K562 (cell line): Measurements from ENCODE around the gene HOXB13. TPM values are rescaled to one million over a fixed set of nuclear protein-coding genes. Genes with fewer than 3 reads are reported as not detected.
A peak's percentile ranks its signal among the peaks of the same experiment; 100 is the strongest.

Source experiments
- ATAC-seq: fragments of 200-7000 bp; cut with Tn5 transposase; 3 replicates; pipeline ENCODE4 v1.9.1; 2020; ENCODE audit warnings: moderate library complexity
- BruUV-seq: library from RNA; stranded (reverse); fragments of 400-500 nt; replicated peaks from 2 replicates; lab custom pipeline; 2021; lab: Mats Ljungman, UMichigan
- CTCF ChIA-PET: fragments of 300-600 bp; formaldehyde crosslinking; extraction: SDS; loops from one replicate; lab custom pipeline; 2021; ENCODE audit warnings: low intra/inter-chr PET ratio; lab: Yijun Ruan, JAX
- POLR2A ChIA-PET: fragments of 300-600, 350-650 bp; sonication (Branson Sonifier 250); formaldehyde crosslinking; extraction: SDS; loops from one replicate; lab custom pipeline; 2021; ENCODE audit warnings: antibody characterized with exemption, inconsistent platforms; lab: Yijun Ruan, JAX
- DNase-seq, 4 experiments: peaks; one replicate each; pipeline versions ENCODE4 v3.0.0 to v3.0.0-alpha.2; 2011 to 2018; ENCODE audit warnings: low spot score in 3 of 4, mixed read lengths in 3 of 4; ENCODE audit errors: extremely low read depth in 1 of 4
- FAIRE-seq: peaks from 2 replicates; lab custom pipeline; 2011; peaks lifted over from hg19 to GRCh38; lab: Jason Lieb, UNC
- H2AFZ ChIP-seq: 2 replicates; pipeline ENCODE4 v1.6.0; 2011; ENCODE audit warnings: low read depth, low read length, control low read depth, inconsistent platforms
- H3K27ac ChIP-seq: fragments of 200-600 bp; 3 replicates; pipeline ENCODE4 v1.8.0; 2011; ENCODE audit warnings: low read depth, mild to moderate bottlenecking, control low read depth, inconsistent platforms, low read length, moderate library complexity, mixed read lengths; ENCODE audit errors: extremely low read depth
- H3K27me3 ChIP-seq, 2 experiments: fragments of 300-600 bp in 1 of 2; 2 replicates in 1 of 2; 3 replicates in 1 of 2; pipeline versions ENCODE4 v1.6.0 to v1.8.0; 2011; ENCODE audit warnings: inconsistent platforms in 2 of 2, low read length in 2 of 2, mild to moderate bottlenecking in 1 of 2, mixed read lengths in 1 of 2, moderate library complexity in 1 of 2; ENCODE audit not compliant: control insufficient read depth in 2 of 2, insufficient read depth in 2 of 2
- H3K36me3 ChIP-seq: fragments of 300-600 bp; 3 replicates; pipeline ENCODE4 v1.8.0; 2011; ENCODE audit warnings: mild to moderate bottlenecking, low read length, inconsistent platforms; ENCODE audit not compliant: control insufficient read depth, insufficient read depth
- H3K4me1 ChIP-seq, 2 experiments: fragments of 200-600 bp in 1 of 2; replicated peaks in 1 of 2; 2 replicates in 1 of 2; 3 replicates in 1 of 2; pipeline versions ENCODE4 v1.5.1 to v1.8.0; 2011; ENCODE audit warnings: inconsistent platforms in 2 of 2, low read length in 2 of 2, mild to moderate bottlenecking in 1 of 2, mixed read lengths in 1 of 2, moderate library complexity in 1 of 2; ENCODE audit not compliant: control insufficient read depth in 2 of 2, insufficient read depth in 2 of 2
- H3K4me2 ChIP-seq: 2 replicates; pipeline ENCODE4 v1.6.1; 2011; ENCODE audit warnings: low read length, control low read depth, inconsistent platforms, mixed read lengths; ENCODE audit not compliant: insufficient read depth
- H3K4me3 ChIP-seq: fragments of 200-600 bp; sonication (generic), shearing (Covaris generic); 2 replicates; pipeline ENCODE4 v1.5.1; 2016; ENCODE audit warnings: control low read depth, inconsistent platforms
- H3K79me2 ChIP-seq: fragments of 200-600 bp; 3 replicates; pipeline ENCODE4 v1.8.0; 2011; ENCODE audit warnings: low read length, inconsistent platforms; ENCODE audit not compliant: control insufficient read depth, insufficient read depth
- H3K9ac ChIP-seq, 2 experiments: 2 replicates each; pipeline versions ENCODE4 v1.6.0 to v1.6.1; 2011; ENCODE audit warnings: low read depth in 2 of 2, low read length in 2 of 2, control low read depth in 1 of 2, inconsistent platforms in 1 of 2, mild to moderate bottlenecking in 1 of 2, mixed read lengths in 1 of 2; ENCODE audit not compliant: insufficient read depth in 1 of 2
- H3K9me1 ChIP-seq: one replicate; pipeline ENCODE4 v1.6.0; 2011; ENCODE audit warnings: inconsistent platforms, mild to moderate bottlenecking, low read length, moderate library complexity; ENCODE audit not compliant: control insufficient read depth, insufficient read depth
- H3K9me3 ChIP-seq: replicated peaks from 2 replicates; pipeline ENCODE4 v1.5.1; 2011; ENCODE audit warnings: low read depth, low read length, inconsistent platforms; ENCODE audit not compliant: control insufficient read depth, insufficient read depth
- H4K20me1 ChIP-seq: replicated peaks from 2 replicates; pipeline ENCODE4 v1.6.1; 2011; ENCODE audit warnings: low read length, inconsistent platforms, mixed read lengths; ENCODE audit not compliant: control insufficient read depth, insufficient read depth
- CEBPB ChIP-seq: fragments of 450-650 bp; IDR thresholded peaks from 2 replicates; pipeline ENCODE4 v1.6.1; 2016; ENCODE audit warnings: missing genetic modification characterization, missing compliant biosample characterization
- CEBPG ChIP-seq, 3 experiments: fragments of 200-800 bp in 1 of 3; sonication (Bioruptor generic) in 1 of 3; sonication (generic) in 1 of 3; formaldehyde crosslinking in 1 of 3; IDR thresholded peaks in 2 of 3; conservative IDR thresholded peaks in 1 of 3; 2 replicates each; pipeline versions ENCODE4 v1.6.1 to v1.8.0; 2016 to 2022; ENCODE audit warnings: missing compliant biosample characterization in 2 of 3, missing genetic modification characterization in 2 of 3, mild to moderate bottlenecking in 1 of 3, missing genetic modification reagents in 1 of 3
- RBM17 ChIP-seq: fragments of 200-400 bp; formaldehyde crosslinking; IDR thresholded peaks from 2 replicates; pipeline ENCODE4 v1.6.1; 2017; ENCODE audit warnings: low read depth, mild to moderate bottlenecking, low read length, borderline replicate concordance
- ZNF436 ChIP-seq: fragments of 250-450, 450-650 bp; sonication (Bioruptor Pico); formaldehyde crosslinking; IDR thresholded peaks from 2 replicates; pipeline ENCODE4 v1.7.0; 2020; ENCODE audit warnings: mild to moderate bottlenecking
- WGBS: fragments of 100-300 bp; shearing (Covaris generic); methylation state at CpG from one replicate; pipeline ENCODE4 v1.1.6; 2016; ENCODE audit warnings: low coverage, mixed read lengths; ENCODE audit not compliant: insufficient coverage; ENCODE audit errors: missing lambda C conversion rate; 5-methylcytosine and 5-hydroxymethylcytosine counted together
- in situ Hi-C: fragments of 300-500 bp; cut with MboI; formaldehyde crosslinking; loops from 4 replicates; pipeline ENCODE4 v1.15.0; 2018; ENCODE audit warnings: inconsistent platforms, mixed read lengths
- intact Hi-C: fragments of 100-400 bp; cut with micrococcal nuclease; formaldehyde crosslinking; loops from 2 replicates; pipeline ENCODE4 v1.14.2; 2022
- microRNA counts: library from miRNA; unstranded; fragments of <30 nt; microRNA quantifications from one replicate; lab custom pipeline; 2016
- microRNA-seq: library from miRNA; unstranded; fragments of <30 nt; microRNA quantifications from one replicate; pipeline ENCODE4, GENCODE V29; 2018; ENCODE audit warnings: borderline microRNAs expressed
- polyA plus RNA-seq, 8 experiments: library from polyadenylated mRNA; depleted of rRNA in 4 of 8; stranded (reverse) in 5 of 8; unstranded in 3 of 8; fragments of >200 nt; fragmentation: Nextera tagmentation in 2 of 8; fragmentation: Illumina TruSeq in 1 of 8; extraction: Ambion mirVana in 2 of 8; extraction: Trizol in 1 of 8; gene quantifications; 2 replicates each; pipeline versions ENCODE4 v1.2.1 to v1.2.3, GENCODE V29; 2011 to 2014; ENCODE audit warnings: inconsistent platforms in 1 of 8, missing spikeins in 1 of 8
- small RNA-seq: library from RNA; depleted of rRNA; stranded (forward); fragments of <200 nt; gene quantifications from one replicate; pipeline ENCODE3, GENCODE V24; 2014
- total RNA-seq, 7 experiments: library from RNA; depleted of rRNA in 6 of 7; stranded (reverse); fragments of >200 nt in 6 of 7; fragmentation: Illumina TruSeq in 2 of 7; extraction: Trizol in 2 of 7; gene quantifications; 2 replicates each; pipeline versions ENCODE4 v1.2.1 to v1.2.3, GENCODE V29; 2011 to 2021; ENCODE audit warnings: low replicate concordance in 1 of 7
- TF ChIP-seq, protein P1 (sequence below): fragments of 450-650 bp; IDR thresholded peaks from 2 replicates; pipeline ENCODE4 v1.6.1; 2016

Gene HOXB13
- total and polyA plus RNA-seq, 9 of the 15 experiments (the other 6 are each of a cell fraction or from before 2014, with no cell fraction given) = not detected

DNA sequence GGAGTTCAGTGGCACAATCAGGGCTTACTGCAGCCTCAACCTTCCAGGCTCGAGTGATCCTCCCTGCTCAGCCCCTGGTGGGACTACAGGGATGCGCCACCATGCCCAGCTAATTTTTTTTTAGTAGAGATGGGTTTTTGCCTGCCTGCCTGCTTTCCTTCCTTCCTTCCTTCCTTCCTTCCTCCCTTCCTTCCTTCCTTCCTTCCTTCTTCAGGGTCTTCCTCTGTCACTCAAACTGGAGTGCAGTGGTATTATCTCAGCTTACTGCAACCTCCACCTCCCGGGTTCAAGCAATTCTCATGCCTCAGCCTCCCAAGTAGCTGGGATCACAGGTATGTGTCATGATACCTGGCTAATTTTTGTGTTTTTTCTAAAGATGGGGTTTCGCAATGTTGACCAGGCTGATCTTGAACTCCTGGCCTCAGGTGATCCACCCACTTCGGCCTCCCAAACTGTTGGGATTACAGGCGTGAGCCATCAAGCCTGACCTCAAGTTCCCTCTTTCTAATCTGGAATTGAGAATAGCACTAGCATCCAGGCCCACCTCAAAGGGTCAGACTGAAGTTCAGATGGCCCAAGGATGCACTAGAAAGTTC, 51.5 kb downstream of the HOXB13 start:
- Histone ChIP-seq H3K4me3 (no peak overlapping the region), H4K20me1 (no peaks in the 10 kb centered on the region; the same call in 1 of the 2 replicates), H2AFZ (no peak overlapping the region), H3K27ac (no peak overlapping the region), H3K4me2 (no peak overlapping the region), H3K9ac (no peak overlapping the region), H3K79me2 (no peaks in the 10 kb centered on the region), H3K9me1 (no peaks in the 10 kb centered on the region), H3K36me3 (no peaks in the 10 kb centered on the region), H3K27me3 (peaks cover 9 to 13% of the 10 kb centered on the region in 2 experiments; a peak in 3 of 5 replicates), H3K4me1 (peaks cover 0 to 8% of the 10 kb centered on the region in 2 experiments; a peak in 2 of 5 replicates), H3K9me3 (no peaks in the 10 kb centered on the region)
- ChIA-PET POLR2A (interaction anchor here (0.9 to 1.5 kb wide), 2 partner anchors 114 to 326 kb away, joined by 3 to 4 read pairs; no protein-coding TSS in a partner anchor), CTCF (interaction anchor here (0.6 to 3.1 kb wide), 5 partner anchors 58 to 611 kb away, joined by 3 to 31 read pairs (median 4); no protein-coding TSS in a partner anchor)
- 15% methylated on average over 6 of the region's 6 CpGs for WGBS
- intact Hi-C loops = no loop called here
- no peak for ATAC-seq
- no peak for FAIRE-seq
- no TSS peak for BruUV-seq
- no peak for DNase-seq
- TF ChIP-seq ZNF436 (CRISPR knock-in tag) = no peak
- TF ChIP-seq RBM17 = no peak
- TF ChIP-seq, protein P1, sequence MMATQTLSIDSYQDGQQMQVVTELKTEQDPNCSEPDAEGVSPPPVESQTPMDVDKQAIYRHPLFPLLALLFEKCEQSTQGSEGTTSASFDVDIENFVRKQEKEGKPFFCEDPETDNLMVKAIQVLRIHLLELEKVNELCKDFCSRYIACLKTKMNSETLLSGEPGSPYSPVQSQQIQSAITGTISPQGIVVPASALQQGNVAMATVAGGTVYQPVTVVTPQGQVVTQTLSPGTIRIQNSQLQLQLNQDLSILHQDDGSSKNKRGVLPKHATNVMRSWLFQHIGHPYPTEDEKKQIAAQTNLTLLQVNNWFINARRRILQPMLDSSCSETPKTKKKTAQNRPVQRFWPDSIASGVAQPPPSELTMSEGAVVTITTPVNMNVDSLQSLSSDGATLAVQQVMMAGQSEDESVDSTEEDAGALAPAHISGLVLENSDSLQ = peak; percentile 48; the same call in 1 of the 2 replicates
- TF ChIP-seq CEBPG (CRISPR knock-in tag; IDR thresholded peaks at IDR 0.05) = no peak
- 0 out of 4 replicates have a peak, but pooled peaks of 1 of the 2 experiments have one; percentile 17 for TF ChIP-seq CEBPG (tag; conservative IDR thresholded peaks at IDR 0.05 in 1 of 2, IDR thresholded peaks at IDR 0.05 in 1 of 2)
- TF ChIP-seq CEBPB (tag) = peak; percentile 87
- in situ Hi-C loops = loop anchor here (25.0 kb wide), 1 partner anchor 360 kb away; no protein-coding TSS in a partner anchor

MicroRNAs encoded within 50 kb of the gene (microRNA counts, 767-probe panel; counts per million panel counts)
- 1,983 counts per million, percentile 51 among the panel's probes with 10 or more counts for microRNA hsa-miR-3185 (lab: Ali Mortazavi, UCI)

Small RNAs within 50 kb of the gene (microRNA-seq; reads per million reads assigned to microRNA genes)
- gene MIR3185 = not detected

Small RNAs within 50 kb of the gene (small RNA-seq; reads per million reads assigned to genes)
- gene AC091179.2 = not detected
- not detected for gene COX6B1P2
- not detected for gene MIR3185
- not detected for gene RF02132
- gene RF02133 = not detected
- not detected for gene RN7SL125P

Other genes starting within 250 kb of the HOXB13 start
Only the 7 nearest of the 17 such genes appear.
- 8.3 and 11.0 TPM in 2 replicates for gene HOXB7, start 117.7 kb downstream of the HOXB13 start, total RNA-seq (2014; rRNA removed)
- 13.5 and 14.7 TPM in 2 replicates for gene HOXB7, start 117.7 kb downstream of the HOXB13 start, total RNA-seq (2014; rRNA removed; fragmentation: Illumina TruSeq; extraction: Trizol)
- 14.8 and 16.7 TPM in 2 replicates for gene HOXB7, start 117.7 kb downstream of the HOXB13 start, total RNA-seq (2015; rRNA removed; fragmentation: Illumina TruSeq; extraction: Trizol)
- 8.2 and 10.8 TPM in 2 replicates for gene HOXB7, start 117.7 kb downstream of the HOXB13 start, total RNA-seq (2021)
- 5.5 and 5.9 TPM in 2 replicates for gene HOXB7, start 117.7 kb downstream of the HOXB13 start, polyA plus RNA-seq (2011; rRNA removed)
- gene HOXB7, start 117.7 kb downstream of the HOXB13 start, polyA plus RNA-seq (2014; fragmentation: Illumina TruSeq; extraction: Trizol) = 10.3 and 11.6 TPM in 2 replicates
- gene HOXB7, start 117.7 kb downstream of the HOXB13 start, polyA plus RNA-seq (2014; fragmentation: Nextera tagmentation; extraction: Ambion mirVana) = 1 to 10 TPM; 5.7 to 5.8 TPM
- gene HOXB7, start 117.7 kb downstream of the HOXB13 start, polyA plus RNA-seq (2014; rRNA removed) = 11.1 and 13.9 TPM in 2 replicates
- gene HOXB8, start 113.5 kb downstream of the HOXB13 start, total RNA-seq (2014; rRNA removed) = 5.1 and 9.3 TPM in 2 replicates
- 1.5 and 2.9 TPM in 2 replicates for gene HOXB8, start 113.5 kb downstream of the HOXB13 start, total RNA-seq (2014; rRNA removed; fragmentation: Illumina TruSeq; extraction: Trizol)
- gene HOXB8, start 113.5 kb downstream of the HOXB13 start, total RNA-seq (2015; rRNA removed; fragmentation: Illumina TruSeq; extraction: Trizol) = 2.1 and 2.5 TPM in 2 replicates
- 14.9 and 17.7 TPM in 2 replicates for gene HOXB8, start 113.5 kb downstream of the HOXB13 start, total RNA-seq (2021)
- gene HOXB8, start 113.5 kb downstream of the HOXB13 start, polyA plus RNA-seq (2011; rRNA removed) = 3.6 and 4.6 TPM in 2 replicates
- 7.0 and 8.3 TPM in 2 replicates for gene HOXB8, start 113.5 kb downstream of the HOXB13 start, polyA plus RNA-seq (2014; fragmentation: Illumina TruSeq; extraction: Trizol)
- gene HOXB8, start 113.5 kb downstream of the HOXB13 start, polyA plus RNA-seq (2014; fragmentation: Nextera tagmentation; extraction: Ambion mirVana) = 1 to 10 TPM in 1 of 2 experiments, under 1 TPM in 1; 0.52 to 1.2 TPM
- gene HOXB8, start 113.5 kb downstream of the HOXB13 start, polyA plus RNA-seq (2014; rRNA removed) = 18.8 and 23.8 TPM in 2 replicates
- gene HOXB9, start 102.4 kb downstream of the HOXB13 start, total RNA-seq (2014; rRNA removed) = 77.6 and 91.3 TPM in 2 replicates
- gene HOXB9, start 102.4 kb downstream of the HOXB13 start, total RNA-seq (2014; rRNA removed; fragmentation: Illumina TruSeq; extraction: Trizol) = 64.8 and 71.4 TPM in 2 replicates
- 54.3 and 54.6 TPM in 2 replicates for gene HOXB9, start 102.4 kb downstream of the HOXB13 start, total RNA-seq (2015; rRNA removed; fragmentation: Illumina TruSeq; extraction: Trizol)
- gene HOXB9, start 102.4 kb downstream of the HOXB13 start, total RNA-seq (2021) = 136 and 146 TPM in 2 replicates
- 104 and 141 TPM in 2 replicates for gene HOXB9, start 102.4 kb downstream of the HOXB13 start, polyA plus RNA-seq (2011; rRNA removed)
- 187 and 196 TPM in 2 replicates for gene HOXB9, start 102.4 kb downstream of the HOXB13 start, polyA plus RNA-seq (2014; fragmentation: Illumina TruSeq; extraction: Trizol)
- gene HOXB9, start 102.4 kb downstream of the HOXB13 start, polyA plus RNA-seq (2014; fragmentation: Nextera tagmentation; extraction: Ambion mirVana) = 1 to 10 TPM; 3.1 to 5.2 TPM
- gene HOXB9, start 102.4 kb downstream of the HOXB13 start, polyA plus RNA-seq (2014; rRNA removed) = 136 and 145 TPM in 2 replicates
- gene PRAC1, start 6.2 kb downstream of the HOXB13 start, total RNA-seq (2014; rRNA removed) = not detected in 2 replicates
- not detected in 2 replicates for gene PRAC1, start 6.2 kb downstream of the HOXB13 start, total RNA-seq (2014; rRNA removed; fragmentation: Illumina TruSeq; extraction: Trizol)
- gene PRAC1, start 6.2 kb downstream of the HOXB13 start, total RNA-seq (2015; rRNA removed; fragmentation: Illumina TruSeq; extraction: Trizol) = not detected in 2 replicates
- gene PRAC1, start 6.2 kb downstream of the HOXB13 start, total RNA-seq (2021) = not detected in 2 replicates
- not detected in 2 replicates for gene PRAC1, start 6.2 kb downstream of the HOXB13 start, polyA plus RNA-seq (2011; rRNA removed)
- gene PRAC1, start 6.2 kb downstream of the HOXB13 start, polyA plus RNA-seq (2014; fragmentation: Illumina TruSeq; extraction: Trizol) = not detected in 2 replicates
- not detected for gene PRAC1, start 6.2 kb downstream of the HOXB13 start, polyA plus RNA-seq (2014; fragmentation: Nextera tagmentation; extraction: Ambion mirVana)
- gene PRAC1, start 6.2 kb downstream of the HOXB13 start, polyA plus RNA-seq (2014; rRNA removed) = not detected in 2 replicates
- gene PRAC2, start 5.6 kb downstream of the HOXB13 start, total RNA-seq (2014; rRNA removed) = not detected in 2 replicates
- gene PRAC2, start 5.6 kb downstream of the HOXB13 start, total RNA-seq (2014; rRNA removed; fragmentation: Illumina TruSeq; extraction: Trizol) = not detected in 2 replicates
- not detected in 2 replicates for gene PRAC2, start 5.6 kb downstream of the HOXB13 start, total RNA-seq (2015; rRNA removed; fragmentation: Illumina TruSeq; extraction: Trizol)
- not detected in 2 replicates for gene PRAC2, start 5.6 kb downstream of the HOXB13 start, total RNA-seq (2021)
- gene PRAC2, start 5.6 kb downstream of the HOXB13 start, polyA plus RNA-seq (2011; rRNA removed) = not detected in 2 replicates
- not detected in 2 replicates for gene PRAC2, start 5.6 kb downstream of the HOXB13 start, polyA plus RNA-seq (2014; fragmentation: Illumina TruSeq; extraction: Trizol)
- gene PRAC2, start 5.6 kb downstream of the HOXB13 start, polyA plus RNA-seq (2014; fragmentation: Nextera tagmentation; extraction: Ambion mirVana) = not detected
- gene PRAC2, start 5.6 kb downstream of the HOXB13 start, polyA plus RNA-seq (2014; rRNA removed) = not detected in 2 replicates
- gene TTLL6, start 88.5 kb upstream of the HOXB13 start, total RNA-seq (2014; rRNA removed) = 0.05 TPM in 1 of 2 replicates, not detected in the other
- not detected in 2 replicates for gene TTLL6, start 88.5 kb upstream of the HOXB13 start, total RNA-seq (2014; rRNA removed; fragmentation: Illumina TruSeq; extraction: Trizol)
- not detected in 2 replicates for gene TTLL6, start 88.5 kb upstream of the HOXB13 start, total RNA-seq (2015; rRNA removed; fragmentation: Illumina TruSeq; extraction: Trizol)
- not detected in 2 replicates for gene TTLL6, start 88.5 kb upstream of the HOXB13 start, total RNA-seq (2021)
- gene TTLL6, start 88.5 kb upstream of the HOXB13 start, polyA plus RNA-seq (2011; rRNA removed) = not detected in 2 replicates
- gene TTLL6, start 88.5 kb upstream of the HOXB13 start, polyA plus RNA-seq (2014; fragmentation: Illumina TruSeq; extraction: Trizol) = not detected in 2 replicates
- gene TTLL6, start 88.5 kb upstream of the HOXB13 start, polyA plus RNA-seq (2014; fragmentation: Nextera tagmentation; extraction: Ambion mirVana) = not detected
- gene TTLL6, start 88.5 kb upstream of the HOXB13 start, polyA plus RNA-seq (2014; rRNA removed) = not detected in 2 replicates
- gene CALCOCO2, start 102.3 kb upstream of the HOXB13 start, total RNA-seq (2014; rRNA removed) = 24.1 and 24.8 TPM in 2 replicates
- 71.1 and 87.2 TPM in 2 replicates for gene CALCOCO2, start 102.3 kb upstream of the HOXB13 start, total RNA-seq (2014; rRNA removed; fragmentation: Illumina TruSeq; extraction: Trizol)
- 38.4 and 39.8 TPM in 2 replicates for gene CALCOCO2, start 102.3 kb upstream of the HOXB13 start, total RNA-seq (2015; rRNA removed; fragmentation: Illumina TruSeq; extraction: Trizol)
- 67.5 and 69.4 TPM in 2 replicates for gene CALCOCO2, start 102.3 kb upstream of the HOXB13 start, total RNA-seq (2021)
- gene CALCOCO2, start 102.3 kb upstream of the HOXB13 start, polyA plus RNA-seq (2011; rRNA removed) = 87.3 and 117 TPM in 2 replicates
- 74.7 and 79.9 TPM in 2 replicates for gene CALCOCO2, start 102.3 kb upstream of the HOXB13 start, polyA plus RNA-seq (2014; fragmentation: Illumina TruSeq; extraction: Trizol)
- 10 to 100 TPM; 34.6 to 85.9 TPM for gene CALCOCO2, start 102.3 kb upstream of the HOXB13 start, polyA plus RNA-seq (2014; fragmentation: Nextera tagmentation; extraction: Ambion mirVana)
- 52.9 and 63.2 TPM in 2 replicates for gene CALCOCO2, start 102.3 kb upstream of the HOXB13 start, polyA plus RNA-seq (2014; rRNA removed)